Cardiac muscle cell (in vitro differentiated cells and primary cell): Measurements from ENCODE around the gene SH3RF3. TPM values are rescaled to one million over a fixed set of nuclear protein-coding genes. Genes with fewer than 3 reads are reported as not detected.

Experiments
- DNase-seq, 2 donors: peaks; one replicate each; pipeline versions ENCODE4 v3.0.0 to v3.0.0-alpha.2; 2010 to 2017; ENCODE audit warnings: low read depth in 1 of 2, low spot score in 1 of 2
- H3K27ac ChIP-seq: fragments of 200-600 bp; sonication (generic); 2 replicates; pipeline ENCODE4 v1.5.1; 2016
- H3K27me3 ChIP-seq: fragments of 200-600 bp; sonication (generic); 2 replicates; pipeline ENCODE4 v1.6.0; 2016; ENCODE audit warnings: control low read depth
- H3K36me3 ChIP-seq: fragments of 200-600 bp; sonication (generic); 2 replicates; pipeline ENCODE4 v1.5.1; 2016; ENCODE audit warnings: control low read depth
- H3K4me1 ChIP-seq: fragments of 200-600 bp; sonication (generic); 2 replicates; pipeline ENCODE4 v1.8.1; 2017; ENCODE audit warnings: low read depth, mild to moderate bottlenecking, mixed run types
- H3K4me3 ChIP-seq: fragments of 200-600 bp; sonication (generic); 2 replicates; pipeline ENCODE4 v1.5.1; 2016; ENCODE audit warnings: mild to moderate bottlenecking
- H3K9me3 ChIP-seq: fragments of 200-600 bp; sonication (generic); 2 replicates; pipeline ENCODE4 v1.5.1; 2017; ENCODE audit warnings: low read depth, mild to moderate bottlenecking, control low read depth
- polyA plus RNA-seq: library from polyadenylated mRNA; unstranded; fragments of >200 nt; fragmentation: Nextera tagmentation; extraction: Ambion mirVana; gene quantifications from 2 replicates; pipeline ENCODE4 v1.2.1, GENCODE V29; 2016
- total RNA-seq: library from RNA; depleted of rRNA; stranded (reverse); fragments of >200 nt; gene quantifications from 2 replicates; pipeline ENCODE4 v1.2.3, GENCODE V29; 2016
- TF ChIP-seq, protein P1 (sequence below): IDR thresholded peaks from 2 replicates; pipeline ENCODE4 v1.5.1; 2012; ENCODE audit warnings: low read depth, mild to moderate bottlenecking, low read length

The SH3RF3 gene
- total and polyA plus RNA-seq, 2 experiments from 2014 or later: 1.2 to 1.7 TPM

DNA sequence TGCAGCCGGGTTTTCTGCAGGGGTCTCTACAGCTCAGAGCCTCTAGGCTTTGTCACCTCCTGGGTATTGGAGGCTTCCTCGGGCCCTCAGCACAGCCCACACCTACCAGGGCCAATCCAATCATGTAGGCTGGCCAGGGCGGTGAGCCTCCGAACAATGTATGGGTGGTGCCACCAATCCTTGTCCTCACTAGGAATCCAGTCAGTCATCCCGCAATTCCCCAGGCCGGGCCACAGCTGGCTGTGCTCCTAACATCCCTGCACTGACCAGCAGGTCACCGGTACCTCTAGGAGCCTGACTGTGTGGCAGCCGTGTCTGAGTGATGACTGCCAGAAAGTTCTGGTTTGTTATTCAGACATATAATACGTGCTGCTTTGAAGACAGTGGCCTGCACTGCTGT, 129.4 kb downstream of the SH3RF3 start:
- DNase-seq: no peak
- TF ChIP-seq, protein P1, sequence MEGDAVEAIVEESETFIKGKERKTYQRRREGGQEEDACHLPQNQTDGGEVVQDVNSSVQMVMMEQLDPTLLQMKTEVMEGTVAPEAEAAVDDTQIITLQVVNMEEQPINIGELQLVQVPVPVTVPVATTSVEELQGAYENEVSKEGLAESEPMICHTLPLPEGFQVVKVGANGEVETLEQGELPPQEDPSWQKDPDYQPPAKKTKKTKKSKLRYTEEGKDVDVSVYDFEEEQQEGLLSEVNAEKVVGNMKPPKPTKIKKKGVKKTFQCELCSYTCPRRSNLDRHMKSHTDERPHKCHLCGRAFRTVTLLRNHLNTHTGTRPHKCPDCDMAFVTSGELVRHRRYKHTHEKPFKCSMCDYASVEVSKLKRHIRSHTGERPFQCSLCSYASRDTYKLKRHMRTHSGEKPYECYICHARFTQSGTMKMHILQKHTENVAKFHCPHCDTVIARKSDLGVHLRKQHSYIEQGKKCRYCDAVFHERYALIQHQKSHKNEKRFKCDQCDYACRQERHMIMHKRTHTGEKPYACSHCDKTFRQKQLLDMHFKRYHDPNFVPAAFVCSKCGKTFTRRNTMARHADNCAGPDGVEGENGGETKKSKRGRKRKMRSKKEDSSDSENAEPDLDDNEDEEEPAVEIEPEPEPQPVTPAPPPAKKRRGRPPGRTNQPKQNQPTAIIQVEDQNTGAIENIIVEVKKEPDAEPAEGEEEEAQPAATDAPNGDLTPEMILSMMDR: no peak
- Histone ChIP-seq H3K9me3 (no peaks in the 10 kb centered on the region), H3K4me1 (peaks cover 6% of the 10 kb centered on the region), H3K27me3 (peaks cover 16% of the 10 kb centered on the region), H3K36me3 (no peaks in the 10 kb centered on the region), H3K27ac (no peak overlapping the region), H3K4me3 (no peak overlapping the region)

DNA sequence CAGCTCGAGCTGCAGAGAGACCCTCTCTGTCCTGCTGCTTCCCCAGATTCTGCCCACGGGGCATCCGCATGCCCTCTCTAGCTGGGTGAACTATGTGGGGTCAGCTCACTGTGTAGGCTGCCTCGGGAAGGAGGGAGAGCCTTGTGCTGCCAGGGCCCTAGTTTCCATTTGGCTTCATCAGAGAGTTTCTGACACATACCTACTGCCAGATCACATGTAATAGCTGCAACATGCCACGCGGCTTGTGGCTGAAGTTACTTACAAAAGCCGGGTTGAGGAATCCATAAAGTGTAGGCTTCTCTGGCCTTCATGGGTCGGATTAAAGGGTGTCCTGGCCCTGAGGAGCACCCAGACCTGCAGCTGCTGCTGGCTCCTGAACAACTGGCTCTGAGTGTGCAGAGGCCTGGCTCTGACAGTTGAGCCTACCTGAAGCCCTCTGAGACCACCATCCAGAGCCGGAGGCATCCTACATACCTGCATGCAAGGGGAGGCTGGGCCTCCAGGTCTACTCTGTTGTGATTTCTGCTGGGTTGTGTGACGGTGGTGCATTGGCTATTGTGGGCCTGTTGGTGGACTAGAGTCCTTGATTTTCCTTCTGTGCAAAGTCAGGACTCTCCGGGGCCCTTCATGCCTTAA, 130.0 kb downstream of the SH3RF3 start:
- Histone ChIP-seq H3K4me3 (no peak overlapping the region), H3K36me3 (no peaks in the 10 kb centered on the region), H3K9me3 (no peaks in the 10 kb centered on the region), H3K27ac (no peak overlapping the region), H3K4me1 (peaks cover 6% of the 10 kb centered on the region), H3K27me3 (peaks cover 16% of the 10 kb centered on the region)
- no peak for DNase-seq
- TF ChIP-seq, protein P1: no peak

DNA sequence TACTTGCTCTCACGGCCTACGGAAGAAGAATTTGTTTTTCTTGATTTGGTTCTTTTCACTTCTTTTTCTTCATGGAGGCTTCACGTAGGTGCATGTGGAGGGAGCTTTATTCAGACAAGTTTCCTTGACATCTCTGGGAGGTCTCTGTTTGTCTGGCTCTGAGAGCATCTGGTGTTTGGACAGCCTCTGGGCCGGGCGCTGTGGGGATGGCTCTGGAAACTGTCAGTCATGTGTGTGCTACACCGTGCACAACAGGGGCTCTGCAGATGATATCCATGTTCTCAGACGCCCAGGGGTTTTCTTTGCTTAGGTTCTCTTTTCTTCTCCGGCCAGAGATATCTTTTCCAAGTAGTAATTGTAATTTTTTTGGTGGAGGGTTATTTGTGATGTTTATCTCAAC, 130.7 kb downstream of the SH3RF3 start:
- no peaks in the 10 kb centered on the region for H3K9me3 ChIP-seq
- peaks cover 16% of the 10 kb centered on the region for H3K27me3 ChIP-seq
- peaks cover 6% of the 10 kb centered on the region for H3K4me1 ChIP-seq
- TF ChIP-seq, protein P1: no peak
- no peaks in the 10 kb centered on the region for H3K36me3 ChIP-seq
- DNase-seq: no peak
- no peak overlapping the region for H3K27ac ChIP-seq
- no peak overlapping the region for H3K4me3 ChIP-seq

DNA sequence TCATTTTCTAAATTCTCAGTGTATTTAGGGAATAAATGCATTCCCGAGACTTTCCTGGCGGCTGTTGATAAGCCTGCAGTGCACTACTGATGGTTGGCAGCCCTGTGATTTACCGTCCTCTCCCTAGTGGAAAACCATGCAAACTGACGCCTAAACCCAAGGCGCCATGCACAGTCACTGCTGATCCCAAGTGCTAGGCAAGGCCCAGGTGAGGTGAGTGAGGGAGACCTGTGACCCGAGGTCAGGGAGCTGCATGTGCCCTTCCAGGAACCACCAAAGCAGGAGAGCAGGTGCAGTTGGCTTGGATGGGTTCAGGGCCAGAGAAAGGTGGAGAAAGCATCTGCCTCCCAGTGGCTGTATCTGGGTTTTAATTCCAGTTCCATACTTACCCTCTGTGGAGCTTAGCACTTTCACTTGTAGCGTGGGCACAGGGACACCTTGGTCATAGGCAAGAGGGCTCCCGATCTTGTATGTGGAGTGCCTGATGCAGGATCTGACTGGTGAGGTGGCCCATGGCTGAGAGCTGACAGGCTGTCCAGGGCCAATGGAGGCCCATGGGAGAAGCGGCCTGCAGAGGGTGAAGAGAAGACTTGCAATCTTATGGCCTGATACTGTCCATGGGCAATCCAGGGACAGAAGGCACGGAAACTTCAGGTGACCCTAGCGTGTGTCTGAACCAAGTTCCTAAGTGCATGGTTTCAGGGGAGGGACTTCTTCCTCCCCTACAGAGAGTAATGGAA, 131.3 kb downstream of the SH3RF3 start:
- no peak overlapping the region for H3K4me3 ChIP-seq
- H3K27ac ChIP-seq: no peak overlapping the region
- no peak for DNase-seq
- H3K9me3 ChIP-seq: no peaks in the 10 kb centered on the region
- H3K36me3 ChIP-seq: no peaks in the 10 kb centered on the region
- peaks cover 6% of the 10 kb centered on the region for H3K4me1 ChIP-seq
- H3K27me3 ChIP-seq: peaks cover 16% of the 10 kb centered on the region
- TF ChIP-seq, protein P1: no peak

DNA sequence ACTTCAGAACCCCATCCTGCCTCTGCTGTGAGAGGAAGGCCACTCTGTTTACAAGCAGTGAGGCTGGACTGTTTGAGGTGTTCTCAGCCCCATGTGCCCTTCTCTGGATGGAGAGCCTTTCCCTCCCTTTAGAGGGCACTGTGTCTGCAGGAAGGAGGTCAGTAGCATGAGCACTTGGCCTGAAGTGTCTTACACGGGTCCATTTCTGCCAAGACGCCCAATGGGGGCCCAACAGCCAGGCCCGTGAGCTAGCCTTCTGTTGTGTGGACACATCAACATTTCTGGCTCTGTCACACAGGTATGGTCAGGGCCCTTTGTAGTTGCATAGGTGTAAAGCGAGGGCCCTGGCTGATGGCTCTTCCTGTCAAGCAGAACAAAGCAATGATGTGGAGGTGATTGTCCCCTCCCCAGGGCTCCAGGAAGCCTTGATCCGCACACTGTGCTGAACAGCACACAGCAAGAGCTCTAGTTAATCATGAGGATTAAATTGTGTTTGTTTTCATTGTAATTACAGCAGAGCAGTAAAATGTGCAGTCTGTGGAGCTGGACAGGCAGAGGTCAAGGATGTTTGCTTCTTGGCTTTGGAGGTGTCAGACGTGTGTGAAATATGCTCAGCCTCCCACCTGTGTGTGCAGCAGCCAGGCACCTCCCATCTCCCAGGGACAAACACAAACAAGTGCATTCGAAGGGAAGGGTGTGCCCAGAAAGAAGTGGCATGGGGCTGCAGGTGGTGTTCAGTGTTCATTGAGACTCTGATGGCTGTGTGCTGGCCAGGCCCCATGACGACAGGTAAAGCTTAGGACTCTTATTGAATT, 132.1 kb downstream of the SH3RF3 start:
- Histone ChIP-seq H3K4me1 (peaks cover 6% of the 10 kb centered on the region), H3K27ac (no peak overlapping the region), H3K9me3 (no peaks in the 10 kb centered on the region), H3K4me3 (no peak overlapping the region), H3K27me3 (peaks cover 16% of the 10 kb centered on the region), H3K36me3 (no peaks in the 10 kb centered on the region)
- peak; percentile 20 to 45 for DNase-seq
- TF ChIP-seq, protein P1: peak; percentile 46
